Immature natural killer cell (primary cell): ENCODE measurements around the gene CTTNBP2NL. TPM values are rescaled to one million over a fixed set of nuclear protein-coding genes. Genes with fewer than 3 reads are reported as not detected.

Source experiments
- DNase-seq, 3 donors: peaks; one replicate each; pipeline ENCODE4 v3.0.0; 2022; ENCODE audit warnings: mixed read lengths in 1 of 3
- H3K27ac Mint-ChIP-seq, 6 donors: one replicate each; pipeline ENCODE4 v1.8.0; 2020; ENCODE audit warnings: mixed read lengths in 6 of 6, mild to moderate bottlenecking in 5 of 6, inconsistent platforms in 4 of 6, moderate library complexity in 3 of 6
- H3K27me3 Mint-ChIP-seq, 3 donors: one replicate each; pipeline ENCODE4 v1.8.0; 2020 to 2021; ENCODE audit warnings: low read depth in 3 of 3, mild to moderate bottlenecking in 3 of 3, mixed read lengths in 3 of 3, moderate library complexity in 3 of 3, inconsistent platforms in 1 of 3
- H3K36me3 Mint-ChIP-seq, 3 donors: one replicate each; pipeline ENCODE4 v1.8.0; 2020; ENCODE audit warnings: mixed read lengths in 3 of 3, inconsistent platforms in 2 of 3, mild to moderate bottlenecking in 2 of 3
- H3K4me1 Mint-ChIP-seq, 2 donors: one replicate each; pipeline ENCODE4 v1.8.0; 2020; ENCODE audit warnings: inconsistent platforms in 2 of 2, mild to moderate bottlenecking in 2 of 2, mixed read lengths in 2 of 2, moderate library complexity in 1 of 2
- H3K4me3 Mint-ChIP-seq, 5 donors: one replicate each; pipeline ENCODE4 v1.8.0; 2020; ENCODE audit warnings: mild to moderate bottlenecking in 5 of 5, mixed read lengths in 5 of 5, inconsistent platforms in 3 of 5, moderate library complexity in 3 of 5
- H3K9me3 Mint-ChIP-seq, 6 donors: one replicate each; pipeline ENCODE4 v1.8.0; 2020; ENCODE audit warnings: mild to moderate bottlenecking in 6 of 6, mixed read lengths in 6 of 6, inconsistent platforms in 4 of 6, moderate library complexity in 3 of 6
- polyA plus RNA-seq, 3 donors: library from polyadenylated mRNA; unstranded; fragments of 300-500 nt; fragmentation: Illumina TruSeq; gene quantifications; one replicate each; pipeline ENCODE4 v1.2.3, GENCODE V29; 2021

CTTNBP2NL gene
- polyA plus RNA-seq, 3 donors from 2014 or later = 0.03 TPM; not detected in 2

DNA sequence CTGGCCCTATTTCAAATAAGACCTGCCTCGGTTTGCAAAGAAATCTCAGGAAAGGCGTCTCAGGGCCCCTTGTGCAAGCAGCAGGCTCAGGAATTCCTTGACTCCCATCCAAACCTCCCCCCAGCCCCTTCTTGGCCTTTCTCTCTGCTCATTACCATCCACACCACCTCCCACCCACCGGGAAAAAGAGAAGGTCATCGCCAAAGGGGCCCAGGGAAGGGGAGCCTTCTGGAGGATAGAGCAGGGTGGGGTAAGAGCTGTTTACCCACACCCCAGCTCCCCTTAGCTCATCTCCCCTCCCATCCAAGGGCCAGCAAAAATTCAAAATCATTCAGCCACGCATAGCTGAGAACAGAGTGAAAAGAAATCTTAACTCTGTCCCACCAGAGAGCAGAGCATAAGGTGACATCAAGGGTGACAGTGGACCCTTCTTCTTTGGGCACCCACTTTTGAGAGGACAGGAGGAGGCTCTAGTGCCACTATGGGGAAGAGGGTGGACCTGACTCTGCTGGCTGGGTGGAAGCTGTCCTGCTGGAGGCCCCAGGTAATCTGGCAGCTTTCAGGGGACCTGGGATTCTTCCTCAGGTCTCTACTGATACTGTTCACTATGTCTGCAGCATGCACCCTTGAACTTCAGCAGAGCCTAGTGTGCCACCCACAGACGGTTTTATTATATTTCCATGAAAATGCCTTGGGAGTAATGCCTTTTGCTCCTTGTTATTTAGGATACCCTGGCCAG, 108.8 kb downstream of the CTTNBP2NL start:
- peaks cover 16 to 20% (median 18%) of the 10 kb centered on the region in 3 donors for H3K27me3 Mint-ChIP-seq

DNA sequence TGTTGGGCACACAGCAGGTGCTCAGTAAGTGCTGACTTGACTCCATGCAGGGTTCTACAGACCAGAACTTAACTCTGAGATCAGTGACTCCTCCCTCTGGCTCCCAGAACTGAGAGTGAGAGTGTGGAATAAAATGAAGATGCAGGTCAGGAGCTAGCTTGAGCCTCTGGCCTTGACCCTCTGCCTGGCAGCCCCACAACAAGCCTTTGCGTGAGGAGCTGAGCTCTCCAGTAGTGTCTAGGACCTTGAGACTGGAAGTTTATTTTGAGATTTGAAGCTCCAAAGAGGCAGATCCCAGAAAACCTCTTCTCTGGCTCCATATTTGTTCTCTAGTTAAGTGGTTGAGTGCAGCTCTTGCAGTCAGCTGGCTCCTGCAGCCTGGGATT, 109.4 kb downstream of the CTTNBP2NL start:
- H3K4me1 Mint-ChIP-seq = peaks cover 7 to 21% of the 10 kb centered on the region in 2 donors
- DNase-seq = no peak

More for the DNA sequence above, 108.8 kb downstream of the CTTNBP2NL start:
- DNase-seq = no peak
- Mint-ChIP-seq H3K27ac (no peak overlapping the region), H3K4me1 (peaks cover 7 to 21% of the 10 kb centered on the region in 2 donors), H3K9me3 (peaks cover 0 to 2% (median 0%) of the 10 kb centered on the region in 6 donors), H3K4me3 (no peak overlapping the region), H3K36me3 (no peaks in the 10 kb centered on the region)

DNA sequence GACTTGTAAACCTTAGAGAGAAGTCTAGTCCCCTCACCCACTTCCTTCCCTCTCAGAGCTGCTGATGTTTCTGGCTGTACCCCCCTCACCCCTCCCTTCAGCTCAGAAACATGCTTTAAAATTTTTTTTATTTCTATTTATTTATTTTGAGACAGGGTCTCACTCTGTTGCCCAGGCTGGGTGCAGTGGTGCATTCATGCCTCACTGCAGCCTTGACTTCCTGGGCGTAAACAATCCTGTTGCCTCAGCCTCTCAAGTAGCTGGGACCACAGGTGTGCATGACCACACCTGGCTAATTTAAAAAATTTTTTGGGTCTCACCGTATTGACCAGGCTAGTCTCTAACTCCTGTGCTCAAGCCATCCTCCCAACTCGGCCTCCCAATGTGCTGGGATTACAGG, 109.9 kb downstream of the CTTNBP2NL start:
- Mint-ChIP-seq H3K27me3 (peaks cover 16 to 22% (median 22%) of the 10 kb centered on the region in 3 donors), H3K4me1 (peaks cover 7 to 21% of the 10 kb centered on the region in 2 donors), H3K4me3 (no peak overlapping the region), H3K9me3 (peaks cover 0 to 2% (median 0%) of the 10 kb centered on the region in 6 donors), H3K36me3 (no peaks in the 10 kb centered on the region), H3K27ac (no peak overlapping the region)
- no peak for DNase-seq

More for the DNA sequence above, 109.4 kb downstream of the CTTNBP2NL start:
- Mint-ChIP-seq H3K27me3 (peaks cover 16 to 22% (median 22%) of the 10 kb centered on the region in 3 donors), H3K9me3 (peaks cover 0 to 2% (median 0%) of the 10 kb centered on the region in 6 donors), H3K27ac (no peak overlapping the region), H3K36me3 (no peaks in the 10 kb centered on the region), H3K4me3 (no peak overlapping the region)

GRCh38 chr1:112506306-112506705, 110.3 kb downstream of the CTTNBP2NL start:
- H3K36me3 Mint-ChIP-seq = no peaks in the 10 kb centered on the region
- peaks cover 7 to 21% of the 10 kb centered on the region in 2 donors for H3K4me1 Mint-ChIP-seq
- no peak for DNase-seq
- peaks cover 12 to 22% (median 22%) of the 10 kb centered on the region in 3 donors for H3K27me3 Mint-ChIP-seq
- H3K27ac Mint-ChIP-seq = no peak overlapping the region
- no peak overlapping the region for H3K4me3 Mint-ChIP-seq
- peaks cover 0 to 2% (median 0%) of the 10 kb centered on the region in 6 donors for H3K9me3 Mint-ChIP-seq

- Mint-ChIP-seq H3K9me3 (peaks cover 0 to 2% (median 0%) of the 10 kb centered on the region in 6 donors), H3K27ac (no peak overlapping the region), H3K27me3 (peaks cover 7 to 22% (median 22%) of the 10 kb centered on the region in 3 donors), H3K36me3 (no peaks in the 10 kb centered on the region), H3K4me1 (peaks cover 7 to 19% of the 10 kb centered on the region in 2 donors), H3K4me3 (peak overlapping the region in 1 of 5 donors; percentile 84)
- DNase-seq = no peak
These were observed 110.7 kb downstream of the CTTNBP2NL start for GRCh38 chr1:112506731-112507130.

DNA sequence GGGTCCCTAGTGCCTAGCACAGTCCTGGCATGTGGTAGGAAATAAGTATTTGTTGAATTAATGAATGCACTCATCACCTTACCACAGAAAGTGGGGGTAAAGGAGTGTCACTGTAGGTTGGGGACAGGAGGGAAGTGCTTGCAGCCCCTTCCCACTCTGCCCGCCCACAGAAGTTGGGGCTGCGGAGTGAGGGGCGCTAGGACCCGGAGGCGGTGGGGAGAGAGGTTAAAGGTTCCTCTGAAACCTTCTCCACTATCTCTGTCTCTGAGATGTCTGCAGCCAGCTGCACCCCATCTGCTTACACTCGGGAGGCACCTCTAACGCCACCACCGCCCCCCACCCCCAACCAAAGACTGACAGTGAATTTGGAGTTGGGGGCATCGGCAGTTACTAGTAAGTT, 111.3 kb downstream of the CTTNBP2NL start:
- H3K4me1 Mint-ChIP-seq = peaks cover 7 to 17% of the 10 kb centered on the region in 2 donors
- peaks cover 6 to 25% (median 22%) of the 10 kb centered on the region in 3 donors for H3K27me3 Mint-ChIP-seq
- H3K4me3 Mint-ChIP-seq = peak overlapping the region; percentile 79 to 85 (median 84)
- H3K27ac Mint-ChIP-seq = no peak overlapping the region
- H3K9me3 Mint-ChIP-seq = peaks cover 0 to 2% (median 0%) of the 10 kb centered on the region in 6 donors
- no peaks in the 10 kb centered on the region for H3K36me3 Mint-ChIP-seq
- no peak for DNase-seq

- Mint-ChIP-seq H3K4me1 (peaks cover 7 to 16% of the 10 kb centered on the region in 2 donors), H3K36me3 (no peaks in the 10 kb centered on the region), H3K27ac (no peak overlapping the region), H3K9me3 (peaks cover 0 to 2% (median 0%) of the 10 kb centered on the region in 6 donors), H3K4me3 (peak overlapping the region; percentile 79 to 85 (median 84)), H3K27me3 (peaks cover 6 to 23% (median 22%) of the 10 kb centered on the region in 3 donors)
- no peak for DNase-seq
These were observed 111.9 kb downstream of the CTTNBP2NL start for GRCh38 chr1:112507921-112508277.

DNA sequence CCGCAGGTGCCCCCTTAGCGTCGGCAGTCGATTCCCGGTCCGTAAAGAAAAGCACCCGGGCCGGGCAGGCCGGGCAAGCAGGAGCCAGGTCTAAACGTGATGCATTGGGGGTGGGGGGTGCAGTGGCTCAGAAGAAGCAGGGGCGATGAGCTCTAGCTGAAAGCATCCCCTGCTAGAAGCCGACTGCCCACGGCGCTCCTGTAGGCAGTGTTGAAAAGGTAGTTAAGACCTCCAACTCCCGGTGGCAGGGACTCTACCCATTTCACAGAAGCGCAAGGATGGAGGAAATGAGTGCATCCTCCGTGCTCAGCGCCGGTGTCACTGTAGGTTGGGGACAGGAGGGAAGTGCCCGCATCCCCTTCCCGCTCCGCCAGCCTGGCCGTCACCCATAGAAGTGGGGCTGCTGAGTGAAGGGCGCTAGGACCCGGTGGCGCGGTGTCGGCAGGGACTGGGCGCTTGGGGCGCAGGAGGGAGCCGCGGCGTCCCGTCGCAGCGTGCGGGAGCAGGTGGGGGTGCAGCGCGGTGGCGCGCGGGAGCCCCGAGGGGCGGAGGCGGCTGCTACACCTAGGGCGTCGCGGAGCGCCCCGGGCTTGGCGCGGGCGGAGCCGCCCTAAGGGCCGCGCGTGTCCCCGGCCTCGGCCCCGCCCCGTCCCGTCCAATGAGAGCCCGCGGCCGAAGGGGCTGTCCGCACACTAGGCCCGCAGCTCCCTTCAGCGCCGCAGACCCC, 112.4 kb downstream of the CTTNBP2NL start, which contains the start of gene WNT2B:
Gene WNT2B (plus strand): TSS at position 688 of the 727 bp plus-strand sequence. CDS start 298 bp downstream, outside the sequence.
- H3K4me3 Mint-ChIP-seq = peak within 1 kb of the TSS; percentile 79 to 85 (median 84)
- H3K27ac Mint-ChIP-seq = no peak within 1 kb of the TSS
- peak; percentile 44 to 57 (median 45) for DNase-seq
- H3K27me3 Mint-ChIP-seq = peaks cover 2 to 23% (median 17%) of the 10 kb centered on the region in 3 donors
- H3K4me1 Mint-ChIP-seq = peaks cover 7 to 16% of the 10 kb centered on the region in 2 donors
- H3K9me3 Mint-ChIP-seq = peaks cover 0 to 2% (median 0%) of the 10 kb centered on the region in 6 donors
- H3K36me3 Mint-ChIP-seq = no peaks in the 10 kb centered on the region

DNA sequence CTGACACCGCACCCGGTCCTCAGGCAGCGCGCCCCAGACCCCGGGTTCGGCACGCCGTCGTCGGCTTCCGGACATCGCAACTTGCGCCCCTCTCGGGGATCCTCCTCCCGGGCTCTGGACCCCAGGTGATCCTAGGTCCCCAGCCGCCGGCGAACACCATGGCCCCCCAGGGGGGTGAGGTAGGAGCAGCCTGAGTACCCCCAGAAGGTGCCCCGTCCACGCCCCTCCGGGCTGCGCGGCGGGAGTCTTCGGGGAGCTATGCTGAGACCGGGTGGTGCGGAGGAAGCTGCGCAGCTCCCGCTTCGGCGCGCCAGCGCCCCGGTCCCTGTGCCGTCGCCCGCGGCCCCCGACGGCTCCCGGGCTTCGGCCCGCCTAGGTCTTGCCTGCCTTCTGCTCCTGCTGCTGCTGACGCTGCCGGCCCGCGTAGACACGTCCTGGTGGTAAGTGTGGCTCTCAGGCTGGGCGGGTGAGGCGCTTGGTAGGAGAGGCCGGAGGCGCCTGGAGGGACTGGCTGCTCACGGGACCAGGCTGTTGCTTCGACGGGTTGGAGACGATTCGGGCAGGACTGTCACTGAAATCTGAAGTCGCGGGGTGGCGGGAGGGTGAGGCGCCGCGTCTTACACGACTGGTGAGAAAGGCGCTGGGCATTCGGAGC, 113.1 kb downstream of the CTTNBP2NL start:
- no peak overlapping the region for H3K27ac Mint-ChIP-seq
- peaks cover 2 to 20% (median 13%) of the 10 kb centered on the region in 3 donors for H3K27me3 Mint-ChIP-seq
- no peaks in the 10 kb centered on the region for H3K36me3 Mint-ChIP-seq
- peaks cover 7 to 16% of the 10 kb centered on the region in 2 donors for H3K4me1 Mint-ChIP-seq
- peaks cover 0 to 2% (median 0%) of the 10 kb centered on the region in 6 donors for H3K9me3 Mint-ChIP-seq
- peak overlapping the region; percentile 49 to 72 (median 68) for H3K4me3 Mint-ChIP-seq
- DNase-seq = peak in 2 of 3 donors; percentile 14 to 15

- Mint-ChIP-seq H3K27ac (no peak overlapping the region), H3K4me3 (peak overlapping the region; percentile 49 to 72 (median 68)), H3K27me3 (peaks cover 2 to 20% (median 11%) of the 10 kb centered on the region in 3 donors), H3K4me1 (peaks cover 7 to 16% of the 10 kb centered on the region in 2 donors), H3K9me3 (peaks cover 0 to 2% (median 0%) of the 10 kb centered on the region in 6 donors), H3K36me3 (no peaks in the 10 kb centered on the region)
- no peak for DNase-seq
These were observed 113.7 kb downstream of the CTTNBP2NL start for GRCh38 chr1:112509660-112510178.

DNA sequence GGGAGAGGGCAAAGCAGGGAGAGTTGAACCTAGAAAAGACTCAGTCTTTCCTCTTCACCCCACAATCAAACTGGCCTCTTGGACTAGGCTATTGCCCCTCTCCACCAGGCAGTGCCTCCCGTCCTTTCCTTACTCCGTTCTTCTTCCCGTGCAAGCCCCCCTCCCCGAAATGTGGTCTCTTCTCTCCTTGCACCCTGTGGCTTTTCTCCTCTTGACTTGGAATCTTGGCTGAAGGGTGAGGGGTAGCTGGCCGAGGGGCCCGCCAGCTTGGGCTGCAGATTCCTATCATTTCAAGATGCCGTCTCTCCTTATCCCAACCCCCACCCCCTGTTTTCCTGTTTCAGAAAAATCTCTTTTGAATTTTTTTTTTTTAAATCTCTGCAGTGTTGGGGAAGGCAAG, 114.3 kb downstream of the CTTNBP2NL start:
- no peak for DNase-seq
- Mint-ChIP-seq H3K9me3 (peaks cover 0 to 2% (median 0%) of the 10 kb centered on the region in 6 donors), H3K4me1 (peaks cover 7 to 16% of the 10 kb centered on the region in 2 donors), H3K4me3 (peak overlapping the region in 4 of 5 donors; percentile 11 to 70 (median 55)), H3K27ac (no peak overlapping the region), H3K36me3 (no peaks in the 10 kb centered on the region), H3K27me3 (peaks cover 2 to 24% (median 9%) of the 10 kb centered on the region in 3 donors)
